DMS53 treated with DMSO at 0.1 percent for 48 hours (cell line): ENCODE data around the gene PINLYP.
"Not testable (repeated sequence)": the region's sequence is repeated elsewhere in the genome, so short reads cannot be mapped to it uniquely, and the experiment has no call there.

Experiments used
- DNase-seq: peaks from one replicate; lab custom pipeline; 2025; ENCODE audit not compliant: unreplicated experiment; lab: John Stamatoyannopoulos, UW

The PINLYP gene

GRCh38 chr19:43547926-43548325, 27.7 kb upstream of the PINLYP start:
- not testable (repeated sequence) for DNase-seq

GRCh38 chr19:43548706-43549105, 26.9 kb upstream of the PINLYP start:
- DNase-seq: no peak

GRCh38 chr19:43551399-43552197, 24.0 kb upstream of the PINLYP start:
- no peak for DNase-seq

DNA sequence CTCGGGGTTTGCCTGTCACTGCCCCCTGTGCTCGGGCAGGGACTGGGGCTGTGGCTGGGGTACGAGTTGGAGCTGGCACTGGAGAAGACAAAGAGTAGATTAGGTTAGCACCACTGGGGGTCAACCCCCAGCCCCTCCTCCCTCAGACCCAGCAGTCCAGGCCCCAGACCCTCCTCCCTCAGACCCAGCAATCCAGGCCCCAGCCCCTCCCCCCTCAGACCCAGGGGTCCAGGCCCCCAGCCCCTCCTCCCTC, 23.5 kb upstream of the PINLYP start:
- DNase-seq: no peak

DNA sequence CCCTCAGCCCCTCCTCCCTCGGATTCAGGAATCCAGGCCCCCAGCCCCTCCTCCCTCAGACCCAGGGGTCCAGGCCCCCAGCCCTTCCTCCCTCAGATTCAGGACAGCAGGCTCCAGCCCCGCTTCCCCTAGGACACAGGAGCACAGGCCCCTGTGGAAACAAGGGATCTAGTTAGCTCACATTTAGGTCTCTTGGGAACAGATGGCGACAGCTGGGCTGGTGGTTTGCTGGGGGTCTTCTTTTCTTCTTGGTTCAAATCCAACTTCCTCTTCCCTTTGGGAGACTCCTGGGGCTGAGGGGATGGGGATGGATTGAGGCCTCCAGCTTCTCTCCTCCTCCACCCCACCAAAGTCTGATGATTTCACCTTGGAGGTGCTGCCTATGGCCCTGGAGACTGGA, 23.0 kb upstream of the PINLYP start:
- no peak for DNase-seq

GRCh38 chr19:43553656-43554055, 21.9 kb upstream of the PINLYP start:
- no peak for DNase-seq

- DNase-seq: no peak
These were observed 21.2 kb upstream of the PINLYP start for GRCh38 chr19:43554317-43554895.

GRCh38 chr19:43555185-43555770, 20.3 kb upstream of the PINLYP start:
- DNase-seq: peak; percentile 49

GRCh38 chr19:43560687-43561086, 14.9 kb upstream of the PINLYP start:
- no peak for DNase-seq

- no peak for DNase-seq
These were observed 14.2 kb upstream of the PINLYP start for GRCh38 chr19:43561139-43561970.

GRCh38 chr19:43562226-43562697, 13.3 kb upstream of the PINLYP start:
- DNase-seq: no peak

DNA sequence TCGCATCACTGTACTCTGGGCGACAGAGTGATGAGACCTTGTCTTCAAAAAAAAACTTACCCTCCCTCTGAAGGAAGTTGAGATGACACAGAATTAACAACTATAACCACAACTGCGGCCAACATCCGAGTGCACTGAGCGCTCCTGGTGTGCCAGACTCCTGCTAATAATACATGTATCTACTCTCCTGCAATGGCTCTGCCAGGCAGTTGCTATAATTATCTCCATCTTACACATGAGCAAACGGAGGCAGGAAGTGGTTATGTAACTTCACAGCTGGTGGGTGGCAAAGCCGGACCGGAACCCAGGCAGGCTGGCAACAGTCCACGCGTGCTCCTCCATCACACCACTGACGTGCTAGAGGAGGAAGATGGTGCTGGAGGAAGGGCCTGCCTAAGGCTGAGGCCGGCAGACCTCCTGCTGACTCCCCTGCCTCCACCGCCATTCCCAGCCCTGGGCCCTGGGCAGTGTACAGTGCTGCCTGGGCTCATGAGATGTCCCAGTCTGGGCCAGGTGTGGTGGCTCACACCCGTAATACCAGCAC, 12.8 kb upstream of the PINLYP start:
- DNase-seq: no peak

- no peak for DNase-seq
These were observed 11.7 kb upstream of the PINLYP start for GRCh38 chr19:43563816-43564457.

GRCh38 chr19:43564800-43565199, 10.8 kb upstream of the PINLYP start:
- DNase-seq: no peak

DNA sequence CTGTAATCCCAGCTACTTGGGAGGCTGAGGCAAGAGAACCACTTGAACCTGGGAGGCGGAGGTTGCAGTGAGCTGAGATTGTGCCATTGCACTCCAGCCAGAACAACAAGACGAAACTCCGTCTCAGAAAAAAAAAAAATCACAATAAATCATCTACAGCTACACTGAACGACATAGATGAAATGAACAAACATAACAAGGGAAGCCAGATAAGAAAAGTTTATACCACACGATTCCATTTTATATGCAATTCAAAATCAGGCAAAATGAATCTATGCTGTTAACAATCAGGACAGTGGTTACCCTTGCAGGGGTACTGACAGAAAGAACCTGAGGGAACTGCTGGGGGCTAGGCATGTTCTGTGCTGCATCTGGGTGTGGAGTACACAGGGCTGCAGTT, 5.9 kb upstream of the PINLYP start:
- no peak for DNase-seq

- peak; percentile 30 for DNase-seq
These were observed 5.3 kb upstream of the PINLYP start for GRCh38 chr19:43570174-43570791.

- DNase-seq: peak; percentile 97
These were observed 3.4 kb upstream of the PINLYP start for GRCh38 chr19:43572171-43572588.

GRCh38 chr19:43574424-43575155, 1.0 kb upstream of the PINLYP start:
- no peak for DNase-seq

DNA sequence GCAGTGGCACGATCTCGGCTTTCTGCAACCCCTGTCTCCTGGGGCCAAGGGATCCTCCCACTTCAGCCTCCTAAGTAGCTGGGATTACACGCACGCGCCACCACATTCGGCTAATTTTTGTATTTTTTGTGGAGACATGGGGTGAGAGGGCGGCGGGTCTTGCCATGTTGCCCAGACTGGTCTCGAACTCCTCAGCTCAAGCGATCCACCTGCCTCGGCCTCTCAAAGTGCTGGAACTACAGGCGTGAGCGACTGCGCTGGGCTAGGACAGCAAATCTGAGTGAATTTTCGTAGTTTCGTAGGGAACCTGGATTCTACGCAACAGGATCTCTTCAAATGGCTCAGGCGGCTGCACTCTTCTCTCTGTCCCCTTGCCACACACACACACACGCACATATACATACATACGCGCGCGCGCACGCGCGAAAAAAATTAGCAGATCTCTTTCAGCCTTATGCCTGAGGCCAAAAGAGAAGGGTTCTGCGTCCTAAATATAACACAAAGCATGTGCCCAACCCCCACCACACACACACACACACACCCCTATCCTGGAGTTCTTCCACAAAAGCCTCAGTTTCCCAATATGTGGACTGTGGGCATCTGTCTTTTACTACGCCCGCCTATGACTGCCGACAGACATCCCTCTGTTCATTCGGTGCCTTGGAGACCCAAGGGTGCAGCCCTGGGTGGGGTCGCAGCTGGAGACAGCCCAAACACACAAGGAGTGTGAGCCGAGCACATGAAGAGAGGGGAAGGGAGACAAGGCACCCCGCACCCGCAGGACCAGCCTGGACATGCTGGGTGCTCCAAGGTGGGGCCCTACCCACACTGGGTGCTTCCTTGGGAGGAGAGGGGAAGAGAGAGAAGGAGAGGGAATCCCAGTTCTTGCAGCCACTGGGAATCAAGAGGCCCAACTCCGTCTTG, 616 bp downstream of the PINLYP start:
- DNase-seq: peak; percentile 14
